Measurements from ENCODE around the gene FOXN4.

GRCh38 chr12:109259545-109259895 lies 49.6 kb downstream of the FOXN4 start:
- TF ChIP-seq POLR2A (IDR thresholded peaks at IDR 0.05; ENCODE audit: extremely low read depth, insufficient read length) (no peak), CTCF (IDR thresholded peaks at IDR 0.05; ENCODE audit: low read depth, low read length) (no peak)

All from NB4 (cell line).